Astrocyte (in vitro differentiated cells and primary cell): ENCODE results near the gene ARL15.

Experiments used
- EZH2 ChIP-seq: IDR thresholded peaks from 2 replicates; pipeline ENCODE4 v1.6.1; 2012; ENCODE audit warnings: mild to moderate bottlenecking, low read length, inconsistent platforms; ENCODE audit not compliant: insufficient read depth
- TF ChIP-seq, protein P1 (sequence below): IDR thresholded peaks from 2 replicates; pipeline ENCODE4 v1.5.1; 2011; ENCODE audit warnings: low read depth, mild to moderate bottlenecking, inconsistent platforms, low read length, moderate library complexity; ENCODE audit not compliant: insufficient read depth

DNA sequence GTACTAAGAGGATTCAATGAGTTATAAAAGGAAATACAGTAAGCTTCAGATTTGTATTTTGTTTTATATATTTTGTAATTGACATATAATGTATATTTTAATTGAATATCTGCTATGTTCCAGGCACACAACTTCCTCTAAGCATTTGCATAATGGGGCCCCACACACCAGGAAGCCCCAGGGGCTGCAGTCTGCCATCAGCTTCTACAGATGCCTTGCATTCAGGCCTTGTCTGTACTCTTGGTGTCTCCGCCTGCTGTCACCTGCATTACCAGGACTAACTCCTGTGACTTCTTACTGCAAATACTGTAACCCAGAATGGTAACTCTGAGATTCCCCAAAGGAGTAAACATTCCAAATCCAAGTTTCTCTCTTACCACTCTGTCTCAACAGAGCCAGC is 20.6 kb downstream of the ARL15 start:
- no peak for TF ChIP-seq EZH2
- TF ChIP-seq, protein P1, sequence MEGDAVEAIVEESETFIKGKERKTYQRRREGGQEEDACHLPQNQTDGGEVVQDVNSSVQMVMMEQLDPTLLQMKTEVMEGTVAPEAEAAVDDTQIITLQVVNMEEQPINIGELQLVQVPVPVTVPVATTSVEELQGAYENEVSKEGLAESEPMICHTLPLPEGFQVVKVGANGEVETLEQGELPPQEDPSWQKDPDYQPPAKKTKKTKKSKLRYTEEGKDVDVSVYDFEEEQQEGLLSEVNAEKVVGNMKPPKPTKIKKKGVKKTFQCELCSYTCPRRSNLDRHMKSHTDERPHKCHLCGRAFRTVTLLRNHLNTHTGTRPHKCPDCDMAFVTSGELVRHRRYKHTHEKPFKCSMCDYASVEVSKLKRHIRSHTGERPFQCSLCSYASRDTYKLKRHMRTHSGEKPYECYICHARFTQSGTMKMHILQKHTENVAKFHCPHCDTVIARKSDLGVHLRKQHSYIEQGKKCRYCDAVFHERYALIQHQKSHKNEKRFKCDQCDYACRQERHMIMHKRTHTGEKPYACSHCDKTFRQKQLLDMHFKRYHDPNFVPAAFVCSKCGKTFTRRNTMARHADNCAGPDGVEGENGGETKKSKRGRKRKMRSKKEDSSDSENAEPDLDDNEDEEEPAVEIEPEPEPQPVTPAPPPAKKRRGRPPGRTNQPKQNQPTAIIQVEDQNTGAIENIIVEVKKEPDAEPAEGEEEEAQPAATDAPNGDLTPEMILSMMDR = no peak
